HG03354 (cell line): ENCODE measurements around the gene ERVH48-1.
"Not testable (repeated sequence)": the region's sequence is repeated elsewhere in the genome, so short reads cannot be mapped to it uniquely, and the experiment has no call there.

ENCODE experiments used
- ATAC-seq: cut with Tn5 transposase; IDR thresholded peaks from one replicate; pipeline ENCODE4 v1.9.1; 2021; ENCODE audit warnings: mild to moderate bottlenecking; ENCODE audit not compliant: unreplicated experiment, poor library complexity, severe bottlenecking

The ERVH48-1 gene

DNA sequence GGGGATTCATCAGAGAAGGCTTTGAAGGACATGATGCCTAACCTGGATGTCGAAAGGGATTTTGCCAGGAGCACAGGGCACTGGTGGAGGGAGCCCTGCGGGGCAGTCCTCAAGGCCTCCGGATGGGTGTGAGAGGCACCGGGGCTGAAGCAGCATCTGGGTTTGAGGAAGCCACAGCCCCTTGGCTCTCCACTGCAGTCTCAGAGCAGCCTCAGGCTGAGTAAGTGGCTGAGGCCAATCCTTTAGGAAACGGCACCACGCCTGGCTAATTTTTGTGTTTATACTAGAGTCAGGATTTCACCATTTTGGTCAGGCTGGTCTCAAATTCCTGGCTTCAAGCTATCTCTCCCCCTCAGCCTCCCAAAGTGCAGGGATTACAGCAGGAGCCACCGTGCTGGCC lies 12.0 kb downstream of the ERVH48-1 start:
- ATAC-seq: no peak

DNA sequence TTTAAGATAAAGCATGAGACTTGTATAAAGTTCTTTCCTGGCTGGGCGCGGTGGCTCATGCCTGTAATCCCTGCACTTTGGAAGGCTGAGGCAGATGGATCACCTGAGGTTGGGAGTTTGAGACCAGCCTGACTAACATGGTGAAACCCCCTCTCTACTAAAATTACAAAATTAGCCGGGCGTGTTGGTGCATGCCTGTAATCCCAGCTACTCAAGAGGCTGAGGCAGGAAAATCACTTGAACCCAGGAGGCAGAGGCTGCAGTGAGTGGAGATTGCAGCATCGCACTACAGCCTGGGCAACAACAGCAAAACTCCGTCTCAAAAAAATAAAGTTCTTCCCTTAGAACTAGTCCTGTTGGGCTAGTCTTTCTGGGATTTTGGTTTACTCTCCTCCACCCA lies 13.5 kb downstream of the ERVH48-1 start:
- ATAC-seq: not testable (repeated sequence)

DNA sequence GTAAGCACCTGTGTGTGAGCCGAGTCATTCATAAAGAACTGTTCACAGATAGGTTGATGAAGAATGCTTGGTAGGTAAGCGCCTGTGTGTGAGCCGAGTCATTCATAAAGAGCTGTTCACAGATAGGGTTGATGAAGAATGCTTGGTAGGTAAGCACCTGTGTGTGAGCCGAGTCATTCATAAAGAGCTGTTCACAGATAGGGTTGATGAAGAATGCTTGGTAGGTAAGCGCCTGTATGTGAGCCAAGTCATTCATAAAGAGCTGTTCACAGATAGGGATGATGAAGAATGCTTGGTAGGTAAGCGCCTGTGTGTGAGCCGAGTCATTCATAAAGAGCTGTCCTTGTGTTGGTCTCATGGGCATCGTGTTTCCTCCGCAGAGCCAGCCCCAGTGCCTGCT lies 16.9 kb downstream of the ERVH48-1 start:
- ATAC-seq: not testable (repeated sequence)

DNA sequence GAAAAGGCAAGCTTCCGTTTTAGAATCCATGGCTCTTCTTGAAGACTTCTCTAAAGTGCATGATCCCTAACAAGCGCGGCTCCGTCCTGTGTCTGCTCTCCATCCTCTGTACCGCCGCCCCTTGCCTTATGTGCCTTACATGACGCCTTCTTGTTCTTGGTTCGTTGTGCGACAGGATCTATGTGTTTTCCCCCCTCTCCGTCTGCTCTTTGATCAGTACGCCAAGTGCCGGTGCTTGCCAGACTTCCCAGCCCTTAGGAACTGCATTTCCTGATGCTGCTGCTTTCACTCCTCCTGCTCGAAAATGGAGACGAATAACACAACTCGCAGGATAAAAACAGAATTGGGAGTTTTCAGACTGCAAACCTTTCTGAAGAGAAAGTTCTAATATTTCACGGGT lies 19.2 kb downstream of the ERVH48-1 start:
- no peak for ATAC-seq

DNA sequence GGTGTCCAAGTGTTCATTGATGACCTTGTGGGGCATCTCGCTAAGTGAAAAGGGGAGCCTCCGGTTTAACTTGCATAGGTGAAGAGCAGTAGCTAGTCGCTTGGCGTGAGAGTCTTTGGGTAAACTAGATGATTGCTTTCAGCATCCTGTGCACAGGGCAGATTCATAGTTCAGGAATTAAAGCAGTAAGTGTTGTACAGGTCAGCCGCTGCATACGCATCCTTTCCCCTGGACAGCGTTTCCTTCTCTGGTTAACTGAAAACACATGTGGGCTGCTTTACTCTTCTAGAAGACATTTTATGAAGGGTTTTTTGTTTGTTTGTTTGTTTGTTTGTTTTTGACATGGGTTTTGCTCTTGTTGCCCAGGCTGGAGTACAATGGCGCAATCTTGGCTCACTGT lies 20.2 kb downstream of the ERVH48-1 start:
- no peak for ATAC-seq

DNA sequence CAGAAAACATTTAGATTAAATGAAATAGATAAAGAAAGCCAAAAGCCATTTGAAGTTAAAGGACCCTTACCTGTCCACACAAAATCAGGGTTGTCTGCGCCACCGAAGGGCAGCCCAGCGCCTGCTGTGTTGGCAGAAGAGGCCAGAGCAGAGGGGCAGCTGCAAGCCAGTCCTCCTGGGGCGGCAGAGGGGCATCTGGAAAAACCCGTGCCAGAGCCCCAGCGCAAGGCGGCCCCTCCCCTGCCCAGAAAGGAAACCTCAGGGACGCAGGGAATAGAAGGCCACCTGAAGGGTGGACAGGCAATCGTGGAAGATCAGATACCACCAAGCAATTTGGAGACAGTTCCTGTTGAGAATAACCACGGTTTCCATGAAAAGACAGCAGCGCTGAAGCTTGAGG lies 21.6 kb downstream of the ERVH48-1 start:
- ATAC-seq: no peak

DNA sequence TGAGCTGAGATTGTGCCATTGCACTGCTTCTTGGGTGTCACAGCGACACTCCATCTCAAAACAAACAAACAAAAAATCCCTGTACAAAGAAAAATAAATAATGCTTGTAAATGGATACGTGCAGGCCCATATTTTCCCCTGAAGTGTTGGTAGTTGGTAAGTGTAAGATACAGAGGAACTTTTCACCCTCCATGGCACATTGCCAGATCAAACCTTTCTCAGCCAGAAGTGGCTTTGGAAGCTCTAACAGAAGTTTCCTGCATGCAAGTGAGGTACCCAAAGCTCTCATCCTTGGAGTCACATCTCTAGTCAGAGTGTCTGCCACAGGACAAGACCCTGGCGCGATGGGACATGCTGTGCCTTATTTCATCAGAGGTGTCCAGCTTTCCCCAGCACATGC lies 25.0 kb downstream of the ERVH48-1 start:
- no peak for ATAC-seq

DNA sequence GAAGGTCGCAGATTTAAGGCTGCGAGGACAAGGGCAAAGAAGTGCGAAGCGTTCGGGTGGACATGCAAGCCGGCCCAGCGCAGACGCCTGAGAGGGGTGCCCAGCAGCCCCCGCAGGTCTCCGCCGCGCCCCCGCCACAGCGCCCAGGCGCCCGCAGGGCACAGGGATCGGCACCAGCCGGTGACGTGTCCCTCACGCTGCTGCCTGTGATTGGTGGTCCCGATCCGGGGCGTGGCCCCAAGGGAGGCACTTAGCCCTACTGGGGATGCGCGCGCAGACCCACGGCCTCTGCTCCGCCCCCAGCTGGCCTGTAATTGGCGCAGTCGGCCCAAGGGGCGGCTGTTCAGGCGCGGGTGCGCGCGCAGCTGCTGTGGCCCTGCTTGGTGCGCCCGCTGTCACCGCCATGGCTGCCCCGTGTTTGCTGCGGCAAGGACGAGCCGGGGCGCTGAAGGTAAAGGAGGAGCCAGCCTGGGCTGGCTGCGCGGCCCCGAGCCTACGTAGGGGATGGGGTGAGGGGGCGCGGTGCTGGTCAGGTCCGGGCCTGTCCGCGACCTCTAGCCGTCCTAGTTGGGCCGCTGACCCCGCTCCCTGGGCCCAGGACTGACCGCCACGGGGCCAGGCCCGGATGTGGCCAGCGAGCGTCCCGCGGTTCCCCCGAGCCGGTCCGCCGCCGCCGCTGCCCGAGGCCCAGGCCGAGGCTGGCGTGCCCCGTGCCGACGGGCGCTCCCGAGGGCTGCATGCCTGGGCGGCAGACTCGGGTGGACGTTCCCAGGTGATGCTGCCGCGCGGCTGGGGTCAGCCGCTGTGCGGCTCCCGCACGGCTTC lies 32.3 kb downstream of the ERVH48-1 start, which contains the start of gene NDUFV3:
Gene NDUFV3, plus strand, starts transcription at position 379 of the 825 bp plus-strand sequence. Its CDS starts 25 bp downstream, at position 404.
- peak; percentile 92 for ATAC-seq

DNA sequence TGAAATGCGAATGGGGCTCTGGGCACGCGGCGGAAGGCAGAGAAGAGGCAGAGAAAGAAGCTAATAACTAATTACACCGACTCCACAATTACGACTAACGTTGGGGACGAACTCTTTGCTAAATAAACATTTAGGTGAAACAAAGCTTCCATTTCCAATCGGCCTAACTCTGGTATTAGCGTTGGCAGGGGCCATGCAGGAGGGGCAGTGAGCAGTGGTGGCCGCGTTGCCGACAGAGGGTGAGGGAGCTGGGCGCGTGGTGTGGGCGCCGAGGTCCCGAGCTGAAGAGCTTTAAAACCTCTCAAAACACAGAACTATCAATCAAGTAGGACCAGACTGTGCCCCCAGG lies 32.9 kb downstream of the ERVH48-1 start:
- no peak for ATAC-seq

DNA sequence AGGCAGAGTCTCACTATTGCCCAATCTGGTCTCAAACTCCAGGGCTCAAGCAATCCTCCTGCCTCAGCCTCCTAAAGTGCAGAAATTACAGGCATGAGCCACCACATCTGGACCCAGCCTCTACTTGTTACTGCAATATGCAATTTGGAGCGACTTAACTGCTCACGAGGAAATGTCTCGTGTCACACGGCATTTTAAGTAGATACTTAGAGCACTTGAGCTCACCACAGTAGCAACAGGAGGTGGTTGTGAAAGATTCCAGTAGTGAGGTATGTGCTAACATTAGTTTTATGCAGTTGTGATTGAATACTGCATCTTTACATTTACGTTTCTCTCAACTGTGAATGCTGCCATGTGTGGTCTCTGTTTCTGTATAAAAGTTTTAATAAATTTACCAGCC lies 38.1 kb downstream of the ERVH48-1 start:
- ATAC-seq: no peak

DNA sequence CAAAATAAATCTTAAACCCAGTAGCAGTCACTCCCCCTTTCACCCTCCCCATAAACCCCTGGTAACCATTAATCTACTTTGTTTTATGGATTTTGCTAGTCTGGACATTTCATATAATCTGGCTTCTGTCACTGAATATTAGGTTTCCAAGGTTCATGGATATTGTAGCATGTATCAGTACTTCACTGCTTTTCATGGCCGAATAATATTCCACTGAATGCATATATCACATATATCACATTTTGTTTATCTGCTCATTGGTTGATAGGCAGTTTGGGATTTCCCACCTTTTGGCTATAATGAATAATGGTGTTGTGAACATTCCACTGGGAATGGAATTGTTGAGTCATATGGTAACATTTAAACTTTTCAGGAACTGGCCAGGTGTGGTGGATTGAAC lies 41.5 kb downstream of the ERVH48-1 start:
- no peak for ATAC-seq

DNA sequence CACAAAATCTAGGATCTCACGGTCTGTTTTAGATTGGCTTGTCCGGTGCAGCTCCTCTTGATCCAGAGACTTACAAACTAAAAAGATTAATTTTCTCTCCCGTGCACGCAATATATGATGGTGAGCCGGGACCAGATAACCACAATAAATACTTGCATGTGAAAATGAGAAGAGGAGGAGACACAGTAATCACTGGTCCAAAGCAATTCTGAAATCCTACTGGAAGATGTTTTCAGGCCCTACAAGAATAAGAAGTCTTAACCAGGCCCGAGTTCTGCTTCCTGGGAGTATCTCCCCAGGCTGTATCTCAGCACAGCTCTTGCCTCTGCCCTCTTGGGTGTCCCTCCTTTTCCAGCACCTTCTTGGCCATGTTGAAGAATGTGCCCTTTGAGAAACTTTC lies 45.1 kb downstream of the ERVH48-1 start:
- no peak for ATAC-seq

DNA sequence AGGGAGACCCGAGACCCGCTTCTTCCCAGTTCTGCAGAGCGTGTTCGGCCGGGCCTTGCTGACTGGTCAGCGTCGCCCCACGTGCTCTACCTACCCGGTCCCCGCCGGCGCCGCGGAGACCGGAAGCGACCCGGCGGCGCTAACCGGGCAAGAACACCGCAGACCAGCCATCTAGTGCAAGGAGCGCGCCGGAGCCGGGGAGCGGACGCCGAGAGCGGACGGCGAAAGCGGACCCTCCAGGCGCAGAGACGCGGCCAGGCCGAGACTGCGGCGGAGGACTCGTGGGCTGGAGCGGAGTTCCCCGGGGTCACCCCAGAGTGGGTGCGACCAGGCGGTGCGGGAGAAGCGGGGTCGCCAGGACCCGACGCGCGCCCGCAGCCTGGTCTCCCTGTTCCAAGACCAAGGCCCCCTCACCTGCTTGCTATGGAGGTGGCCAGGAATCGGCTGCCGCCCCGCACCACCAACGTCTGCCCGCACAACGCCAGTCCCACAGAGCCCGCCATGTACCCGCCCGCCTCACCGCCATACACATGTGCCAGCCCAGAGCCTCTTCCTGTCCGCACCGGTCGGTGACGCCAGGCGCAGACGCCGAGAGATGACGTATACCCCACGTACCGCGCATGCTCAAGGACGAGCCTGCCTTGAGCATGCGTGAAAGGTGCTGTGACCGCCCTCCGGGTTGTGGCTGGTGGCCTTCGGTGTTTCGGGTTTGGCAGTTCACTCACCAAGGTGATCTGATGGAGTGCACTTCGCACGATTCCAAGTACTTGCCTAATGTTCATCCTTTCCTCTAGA lies 46.2 kb downstream of the ERVH48-1 start, which contains the start of gene WDR4:
Gene WDR4, minus strand, starts transcription at position 547 of the 795 bp plus-strand sequence. Its CDS starts 44 bp downstream, at position 503.
- peak; percentile 88 for ATAC-seq

DNA sequence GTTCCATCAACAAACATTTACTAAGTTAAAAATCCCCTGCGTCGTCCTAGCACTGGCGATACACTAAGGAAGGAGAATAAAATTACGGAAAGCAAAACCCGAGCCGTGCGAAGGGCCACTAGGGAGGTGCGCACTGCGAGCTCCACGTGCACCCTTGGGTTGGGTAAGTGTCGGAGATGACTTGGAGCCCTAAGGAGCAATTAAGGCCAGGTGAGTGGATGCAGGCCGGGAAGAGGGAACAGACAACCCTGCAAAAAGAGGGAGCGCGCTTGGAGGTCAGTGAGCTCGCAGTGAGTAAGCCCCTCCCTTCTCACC lies 46.8 kb downstream of the ERVH48-1 start:
- ATAC-seq: peak; percentile 25

DNA sequence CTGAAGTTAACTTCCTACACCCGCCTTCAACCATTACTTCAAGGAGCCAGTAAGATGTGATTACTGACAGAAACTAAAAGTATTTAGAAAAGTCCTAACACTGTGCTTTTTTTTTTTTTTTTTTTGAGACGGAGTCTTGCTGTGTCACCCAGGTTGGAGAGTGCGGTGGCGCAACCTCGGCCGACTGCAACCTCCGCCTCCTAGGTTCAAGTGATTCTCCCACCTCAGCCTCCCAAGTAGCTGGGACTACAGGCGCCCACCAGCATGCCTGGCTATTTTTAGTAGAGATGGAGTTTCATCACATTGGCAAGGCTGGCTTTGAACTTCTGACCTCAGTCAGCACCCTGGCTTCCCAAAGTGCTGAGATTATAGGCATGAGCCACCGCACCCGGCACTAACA lies 49.6 kb downstream of the ERVH48-1 start:
- ATAC-seq: not testable (repeated sequence)

DNA sequence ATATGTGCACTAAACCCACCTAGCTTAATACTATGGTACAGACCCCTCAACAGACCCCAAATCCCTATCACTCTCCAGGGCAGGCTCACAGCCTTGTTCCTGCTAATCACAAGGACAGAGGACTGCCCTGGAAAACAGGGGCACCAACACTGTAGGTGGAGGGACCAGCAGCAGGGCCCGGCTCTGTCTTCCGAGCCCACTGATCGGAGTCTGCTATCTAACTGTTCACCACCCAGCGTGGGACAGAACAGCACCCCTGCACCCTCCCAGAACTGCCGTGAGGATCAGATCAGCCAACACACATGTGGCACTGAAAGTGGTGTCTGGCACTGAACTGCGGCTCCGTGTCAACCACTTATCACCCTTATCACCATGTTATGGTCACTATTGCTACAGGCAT lies 52.3 kb downstream of the ERVH48-1 start:
- no peak for ATAC-seq

DNA sequence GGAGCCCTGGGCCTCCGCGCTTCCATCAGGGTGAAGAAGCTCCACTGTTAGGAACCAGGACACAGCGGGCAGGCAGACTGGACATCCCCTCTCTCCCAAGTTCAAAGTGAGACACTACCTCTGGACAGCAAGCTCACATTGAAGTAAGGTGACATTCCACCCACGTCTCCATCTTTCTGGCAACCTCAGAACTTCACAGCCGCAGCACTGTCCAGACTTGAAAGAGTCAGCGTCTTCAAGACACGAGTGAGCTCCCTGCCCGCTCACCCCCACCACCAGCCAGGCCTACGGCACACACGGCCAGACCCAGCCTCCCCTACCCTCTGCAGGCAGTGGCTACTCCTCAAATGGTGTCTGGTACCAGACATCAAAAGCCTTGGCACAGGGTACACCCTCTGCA lies 57.2 kb downstream of the ERVH48-1 start:
- no peak for ATAC-seq
